ENCODE measurements around the gene HIPK4.
"Not testable (repeated sequence)": the region's sequence is repeated elsewhere in the genome, so short reads cannot be mapped to it uniquely, and the experiment has no call there.

DNA sequence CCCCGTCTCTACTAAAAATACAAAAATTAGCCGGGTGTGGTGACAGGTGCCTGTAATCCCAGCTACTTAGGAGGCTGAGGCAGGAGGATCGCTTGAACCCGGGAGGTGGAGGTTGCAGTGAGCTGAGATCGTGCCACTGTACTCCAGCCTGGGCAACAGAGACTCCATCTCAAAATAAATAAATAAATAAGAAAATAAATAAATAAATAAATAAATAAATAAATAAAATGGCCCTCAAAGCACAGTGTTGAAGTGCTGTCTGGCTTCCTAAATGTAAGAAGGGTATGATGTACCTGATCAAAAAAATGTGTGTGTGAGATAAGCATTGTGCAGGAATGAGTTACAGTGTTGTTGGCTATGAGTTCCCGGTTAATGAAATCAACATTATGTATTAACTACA is 56.9 kb downstream of the HIPK4 start:
- TF ChIP-seq, protein P1, sequence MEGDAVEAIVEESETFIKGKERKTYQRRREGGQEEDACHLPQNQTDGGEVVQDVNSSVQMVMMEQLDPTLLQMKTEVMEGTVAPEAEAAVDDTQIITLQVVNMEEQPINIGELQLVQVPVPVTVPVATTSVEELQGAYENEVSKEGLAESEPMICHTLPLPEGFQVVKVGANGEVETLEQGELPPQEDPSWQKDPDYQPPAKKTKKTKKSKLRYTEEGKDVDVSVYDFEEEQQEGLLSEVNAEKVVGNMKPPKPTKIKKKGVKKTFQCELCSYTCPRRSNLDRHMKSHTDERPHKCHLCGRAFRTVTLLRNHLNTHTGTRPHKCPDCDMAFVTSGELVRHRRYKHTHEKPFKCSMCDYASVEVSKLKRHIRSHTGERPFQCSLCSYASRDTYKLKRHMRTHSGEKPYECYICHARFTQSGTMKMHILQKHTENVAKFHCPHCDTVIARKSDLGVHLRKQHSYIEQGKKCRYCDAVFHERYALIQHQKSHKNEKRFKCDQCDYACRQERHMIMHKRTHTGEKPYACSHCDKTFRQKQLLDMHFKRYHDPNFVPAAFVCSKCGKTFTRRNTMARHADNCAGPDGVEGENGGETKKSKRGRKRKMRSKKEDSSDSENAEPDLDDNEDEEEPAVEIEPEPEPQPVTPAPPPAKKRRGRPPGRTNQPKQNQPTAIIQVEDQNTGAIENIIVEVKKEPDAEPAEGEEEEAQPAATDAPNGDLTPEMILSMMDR (IDR thresholded peaks at IDR 0.05): not testable (repeated sequence)
- TF ChIP-seq, protein P2, sequence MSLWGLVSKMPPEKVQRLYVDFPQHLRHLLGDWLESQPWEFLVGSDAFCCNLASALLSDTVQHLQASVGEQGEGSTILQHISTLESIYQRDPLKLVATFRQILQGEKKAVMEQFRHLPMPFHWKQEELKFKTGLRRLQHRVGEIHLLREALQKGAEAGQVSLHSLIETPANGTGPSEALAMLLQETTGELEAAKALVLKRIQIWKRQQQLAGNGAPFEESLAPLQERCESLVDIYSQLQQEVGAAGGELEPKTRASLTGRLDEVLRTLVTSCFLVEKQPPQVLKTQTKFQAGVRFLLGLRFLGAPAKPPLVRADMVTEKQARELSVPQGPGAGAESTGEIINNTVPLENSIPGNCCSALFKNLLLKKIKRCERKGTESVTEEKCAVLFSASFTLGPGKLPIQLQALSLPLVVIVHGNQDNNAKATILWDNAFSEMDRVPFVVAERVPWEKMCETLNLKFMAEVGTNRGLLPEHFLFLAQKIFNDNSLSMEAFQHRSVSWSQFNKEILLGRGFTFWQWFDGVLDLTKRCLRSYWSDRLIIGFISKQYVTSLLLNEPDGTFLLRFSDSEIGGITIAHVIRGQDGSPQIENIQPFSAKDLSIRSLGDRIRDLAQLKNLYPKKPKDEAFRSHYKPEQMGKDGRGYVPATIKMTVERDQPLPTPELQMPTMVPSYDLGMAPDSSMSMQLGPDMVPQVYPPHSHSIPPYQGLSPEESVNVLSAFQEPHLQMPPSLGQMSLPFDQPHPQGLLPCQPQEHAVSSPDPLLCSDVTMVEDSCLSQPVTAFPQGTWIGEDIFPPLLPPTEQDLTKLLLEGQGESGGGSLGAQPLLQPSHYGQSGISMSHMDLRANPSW (CRISPR knock-in tag; conservative IDR thresholded peaks at IDR 0.05; ENCODE audit: low read depth): not testable (repeated sequence)
- TF ChIP-seq SP1 (CRISPR knock-in tag; conservative IDR thresholded peaks at IDR 0.05); NFATC4 (CRISPR knock-in tag; IDR thresholded peaks at IDR 0.05); GTF2I (CRISPR knock-in tag; conservative IDR thresholded peaks at IDR 0.05); CREM (CRISPR knock-in tag; IDR thresholded peaks at IDR 0.05); KAT7 (CRISPR knock-in tag; IDR thresholded peaks at IDR 0.05; ENCODE audit: borderline replicate concordance); JUN (CRISPR knock-in tag; IDR thresholded peaks at IDR 0.05); ESRRA (CRISPR knock-in tag; IDR thresholded peaks at IDR 0.05; ENCODE audit: borderline replicate concordance); CREB1 (CRISPR knock-in tag; IDR thresholded peaks at IDR 0.05); TP53 (CRISPR knock-in tag; IDR thresholded peaks at IDR 0.05): not testable (repeated sequence)
- TF ChIP-seq, protein P3, sequence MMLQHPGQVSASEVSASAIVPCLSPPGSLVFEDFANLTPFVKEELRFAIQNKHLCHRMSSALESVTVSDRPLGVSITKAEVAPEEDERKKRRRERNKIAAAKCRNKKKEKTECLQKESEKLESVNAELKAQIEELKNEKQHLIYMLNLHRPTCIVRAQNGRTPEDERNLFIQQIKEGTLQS (CRISPR knock-in tag; conservative IDR thresholded peaks at IDR 0.05): not testable (repeated sequence)
- TF ChIP-seq, protein P4, sequence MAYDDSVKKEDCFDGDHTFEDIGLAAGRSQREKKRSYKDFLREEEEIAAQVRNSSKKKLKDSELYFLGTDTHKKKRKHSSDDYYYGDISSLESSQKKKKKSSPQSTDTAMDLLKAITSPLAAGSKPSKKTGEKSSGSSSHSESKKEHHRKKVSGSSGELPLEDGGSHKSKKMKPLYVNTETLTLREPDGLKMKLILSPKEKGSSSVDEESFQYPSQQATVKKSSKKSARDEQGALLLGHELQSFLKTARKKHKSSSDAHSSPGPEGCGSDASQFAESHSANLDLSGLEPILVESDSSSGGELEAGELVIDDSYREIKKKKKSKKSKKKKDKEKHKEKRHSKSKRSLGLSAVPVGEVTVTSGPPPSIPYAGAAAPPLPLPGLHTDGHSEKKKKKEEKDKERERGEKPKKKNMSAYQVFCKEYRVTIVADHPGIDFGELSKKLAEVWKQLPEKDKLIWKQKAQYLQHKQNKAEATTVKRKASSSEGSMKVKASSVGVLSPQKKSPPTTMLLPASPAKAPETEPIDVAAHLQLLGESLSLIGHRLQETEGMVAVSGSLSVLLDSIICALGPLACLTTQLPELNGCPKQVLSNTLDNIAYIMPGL (CRISPR knock-in tag; IDR thresholded peaks at IDR 0.05): not testable (repeated sequence)

Measured in WTC11 (cell line).